Spleen (tissue), 11 donors: Measurements from ENCODE around the gene SPTSSB. TPM values are rescaled to one million over a fixed set of nuclear protein-coding genes. Genes with fewer than 3 reads are reported as not detected.

Source experiments
- DNase-seq: peaks from one replicate; pipeline ENCODE4 v3.0.0-alpha.2; 2020
- H3K27ac ChIP-seq, 8 donors: fragments of 200-600 bp; sonication (generic) in 7 of 8; 1 replicate in 4 of 8; 2 replicates in 4 of 8; pipeline versions ENCODE4 v1.5.0 to v1.8.0; 2016 to 2021; ENCODE audit warnings: inconsistent platforms in 4 of 8, mild to moderate bottlenecking in 4 of 8, moderate library complexity in 1 of 8
- H3K27me3 ChIP-seq, 7 donors: fragments of 200-600 bp; sonication (generic) in 6 of 7; replicated peaks in 1 of 7; 1 replicate in 4 of 7; 2 replicates in 3 of 7; pipeline versions ENCODE4 v1.5.0 to v1.8.0; 2016 to 2021; ENCODE audit warnings: inconsistent platforms in 3 of 7, mild to moderate bottlenecking in 1 of 7
- H3K36me3 ChIP-seq, 6 donors: fragments of 200-600 bp; sonication (generic) in 5 of 6; 1 replicate in 4 of 6; 2 replicates in 2 of 6; pipeline versions ENCODE4 v1.5.0 to v1.8.0; 2016 to 2021; ENCODE audit warnings: inconsistent platforms in 2 of 6
- H3K4me1 ChIP-seq, 6 donors: fragments of 200-600 bp; sonication (generic) in 5 of 6; 1 replicate in 3 of 6; 2 replicates in 3 of 6; pipeline versions ENCODE4 v1.5.0 to v1.8.0; 2016 to 2021; ENCODE audit warnings: inconsistent platforms in 3 of 6
- H3K4me3 ChIP-seq, 8 donors: fragments of 200-600 bp; sonication (generic) in 7 of 8; 1 replicate in 4 of 8; 2 replicates in 4 of 8; pipeline versions ENCODE4 v1.5.0 to v1.8.0; 2016 to 2021; ENCODE audit warnings: inconsistent platforms in 4 of 8, mild to moderate bottlenecking in 4 of 8, moderate library complexity in 2 of 8
- H3K9me3 ChIP-seq, 8 donors: fragments of 200-600 bp; sonication (generic) in 7 of 8; 1 replicate in 4 of 8; 2 replicates in 4 of 8; pipeline versions ENCODE4 v1.5.0 to v1.8.0; 2016 to 2021; ENCODE audit warnings: inconsistent platforms in 4 of 8
- POLR2A ChIP-seq, 3 donors: fragments of 450-650 bp; IDR thresholded peaks; one replicate each; pipeline ENCODE4 v1.5.1; 2017; ENCODE audit warnings: antibody characterized with exemption in 3 of 3, mild to moderate bottlenecking in 1 of 3
- POLR2AphosphoS5 ChIP-seq, 3 donors: sonication (generic); formaldehyde crosslinking; IDR thresholded peaks; one replicate each; pipeline ENCODE4 v1.5.1; 2017; ENCODE audit warnings: antibody characterized with exemption in 3 of 3
- WGBS, 5 donors: extraction: QIAGEN DNeasy Blood & Tissue Kit in 3 of 5; methylation state at CpG; one replicate each; pipeline versions ENCODE4 v1.1.5 to v1.1.7; 2013 to 2018; 5-methylcytosine and 5-hydroxymethylcytosine counted together
- intact Hi-C: fragments of 100-400 bp; cut with DNase I; formaldehyde crosslinking; loops from one replicate; pipeline ENCODE4 v1.15.0; 2023; ENCODE audit warnings: low total_unique reads
- polyA plus RNA-seq, 3 donors: library from polyadenylated mRNA; stranded (reverse); fragments of 200-250 nt; gene quantifications; one replicate each; pipeline ENCODE4 v1.2.1, GENCODE V29; 2013
- total RNA-seq, 7 donors: library from RNA; depleted of rRNA in 3 of 7; stranded (reverse); fragments of >200 nt in 3 of 7; fragmentation: NEBNext Ultra II Directional in 4 of 7; extraction: Animal tissue kit (Norgen Biotek cat#: 25700) in 4 of 7; gene quantifications; one replicate each; pipeline versions ENCODE4 v1.1.0 to v1.2.1, GENCODE V29; 2016 to 2021
- TF ChIP-seq, protein P1 (sequence below), 11 experiments: fragments of 200-600 bp in 7 of 11; fragments of 450-650 bp in 4 of 11; sonication (generic) in 4 of 11; IDR thresholded peaks in 8 of 11; conservative IDR thresholded peaks in 3 of 11; 1 replicate in 7 of 11; 2 replicates in 4 of 11; pipeline versions ENCODE4 v1.4.0 to v1.8.0; 2016 to 2021; ENCODE audit warnings: antibody characterized with exemption in 11 of 11, inconsistent platforms in 4 of 11, mild to moderate bottlenecking in 1 of 11
- donor health status: healthy with polysubstance abuse.
- donor health status: DM: no; HTN: no; CAD: no; lungs with moderate emphysema.
- donor health status: DM: no; HTN: no; CAD: no.
- donor health status: Bipolar disorder and iron deficiency.
- donor health status: healthy.
- donor health status: DM: no; HTN: no; CAD: no.
- donor health status: DM: yes; HTN: yes; CAD: no.

Gene SPTSSB
- total and polyA plus RNA-seq, 10 donors = 0.26 to 4.5 (median 0.74) TPM

DNA sequence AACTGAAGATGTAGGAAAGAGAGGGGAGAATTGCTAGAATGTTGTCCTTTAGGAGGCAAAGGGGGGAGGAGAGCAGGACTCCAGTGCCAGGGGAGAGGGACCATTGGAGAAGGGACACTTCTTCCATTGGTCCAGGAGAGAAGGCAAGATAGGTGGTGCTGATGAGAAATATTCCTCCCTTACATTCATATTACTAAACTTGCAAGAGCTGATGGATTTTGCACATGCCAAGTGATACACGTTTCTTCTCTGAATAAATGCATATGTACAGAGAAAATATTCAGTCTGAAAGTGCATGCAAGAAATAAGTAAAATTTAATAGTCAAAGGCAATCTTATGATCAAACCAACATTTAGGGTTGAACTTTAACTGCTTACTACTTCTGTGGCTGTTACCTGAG, 21.5 kb upstream of the SPTSSB start:
- TF ChIP-seq, protein P1, sequence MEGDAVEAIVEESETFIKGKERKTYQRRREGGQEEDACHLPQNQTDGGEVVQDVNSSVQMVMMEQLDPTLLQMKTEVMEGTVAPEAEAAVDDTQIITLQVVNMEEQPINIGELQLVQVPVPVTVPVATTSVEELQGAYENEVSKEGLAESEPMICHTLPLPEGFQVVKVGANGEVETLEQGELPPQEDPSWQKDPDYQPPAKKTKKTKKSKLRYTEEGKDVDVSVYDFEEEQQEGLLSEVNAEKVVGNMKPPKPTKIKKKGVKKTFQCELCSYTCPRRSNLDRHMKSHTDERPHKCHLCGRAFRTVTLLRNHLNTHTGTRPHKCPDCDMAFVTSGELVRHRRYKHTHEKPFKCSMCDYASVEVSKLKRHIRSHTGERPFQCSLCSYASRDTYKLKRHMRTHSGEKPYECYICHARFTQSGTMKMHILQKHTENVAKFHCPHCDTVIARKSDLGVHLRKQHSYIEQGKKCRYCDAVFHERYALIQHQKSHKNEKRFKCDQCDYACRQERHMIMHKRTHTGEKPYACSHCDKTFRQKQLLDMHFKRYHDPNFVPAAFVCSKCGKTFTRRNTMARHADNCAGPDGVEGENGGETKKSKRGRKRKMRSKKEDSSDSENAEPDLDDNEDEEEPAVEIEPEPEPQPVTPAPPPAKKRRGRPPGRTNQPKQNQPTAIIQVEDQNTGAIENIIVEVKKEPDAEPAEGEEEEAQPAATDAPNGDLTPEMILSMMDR (IDR thresholded peaks at IDR 0.05 in 8 of 11, conservative IDR thresholded peaks at IDR 0.05 in 3 of 11) = no peak
- TF ChIP-seq POLR2AphosphoS5 (IDR thresholded peaks at IDR 0.05) (no peak), POLR2A (IDR thresholded peaks at IDR 0.05) (no peak)
- no peaks in the 10 kb centered on the region for H3K36me3 ChIP-seq
- WGBS, 5 donors = 74 to 94% (median 85%) methylated on average over 1 of the region's 1 CpG
- no peaks in the 10 kb centered on the region for H3K9me3 ChIP-seq
- intact Hi-C loops = no loop called here
- no peak overlapping the region for H3K4me3 ChIP-seq
- H3K27me3 ChIP-seq = peaks cover 0 to 22% (median 0%) of the 10 kb centered on the region in 7 donors
- DNase-seq = no peak
- peaks cover 0 to 36% (median 3%) of the 10 kb centered on the region in 6 donors for H3K4me1 ChIP-seq
- no peak overlapping the region for H3K27ac ChIP-seq

DNA sequence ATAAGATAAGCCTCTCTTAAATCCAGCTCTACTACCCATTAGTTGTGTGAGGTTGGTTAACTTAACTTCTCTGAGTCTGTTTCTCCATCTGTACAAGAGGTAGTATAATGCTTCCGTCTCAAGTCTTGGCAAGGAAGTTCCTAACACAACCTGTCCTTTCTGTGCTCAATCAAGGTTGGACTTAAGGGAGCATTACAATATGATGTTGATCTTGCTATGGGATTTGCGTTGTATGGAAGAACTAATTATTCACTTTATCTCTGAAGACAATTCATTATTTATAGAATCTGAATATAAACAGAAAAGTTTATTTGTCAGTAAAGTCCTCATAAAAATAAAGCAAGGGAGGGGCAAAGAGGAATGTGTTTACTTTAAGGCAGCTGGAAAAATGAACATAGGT, 18.9 kb upstream of the SPTSSB start:
- peaks cover 0 to 22% (median 0%) of the 10 kb centered on the region in 7 donors for H3K27me3 ChIP-seq
- TF ChIP-seq POLR2AphosphoS5 (IDR thresholded peaks at IDR 0.05) (no peak), POLR2A (IDR thresholded peaks at IDR 0.05) (no peak)
- TF ChIP-seq, protein P1 (IDR thresholded peaks at IDR 0.05 in 8 of 11, conservative IDR thresholded peaks at IDR 0.05 in 3 of 11) = no peak
- H3K27ac ChIP-seq = no peak overlapping the region
- no peaks in the 10 kb centered on the region for H3K9me3 ChIP-seq
- no peak overlapping the region for H3K4me3 ChIP-seq
- DNase-seq = no peak
- intact Hi-C loops = no loop called here
- peaks cover 0 to 41% (median 0%) of the 10 kb centered on the region in 6 donors for H3K4me1 ChIP-seq
- 83 to 92% (median 89%) methylated on average over 2 of the region's 2 CpGs for WGBS, 5 donors
- no peaks in the 10 kb centered on the region for H3K36me3 ChIP-seq

DNA sequence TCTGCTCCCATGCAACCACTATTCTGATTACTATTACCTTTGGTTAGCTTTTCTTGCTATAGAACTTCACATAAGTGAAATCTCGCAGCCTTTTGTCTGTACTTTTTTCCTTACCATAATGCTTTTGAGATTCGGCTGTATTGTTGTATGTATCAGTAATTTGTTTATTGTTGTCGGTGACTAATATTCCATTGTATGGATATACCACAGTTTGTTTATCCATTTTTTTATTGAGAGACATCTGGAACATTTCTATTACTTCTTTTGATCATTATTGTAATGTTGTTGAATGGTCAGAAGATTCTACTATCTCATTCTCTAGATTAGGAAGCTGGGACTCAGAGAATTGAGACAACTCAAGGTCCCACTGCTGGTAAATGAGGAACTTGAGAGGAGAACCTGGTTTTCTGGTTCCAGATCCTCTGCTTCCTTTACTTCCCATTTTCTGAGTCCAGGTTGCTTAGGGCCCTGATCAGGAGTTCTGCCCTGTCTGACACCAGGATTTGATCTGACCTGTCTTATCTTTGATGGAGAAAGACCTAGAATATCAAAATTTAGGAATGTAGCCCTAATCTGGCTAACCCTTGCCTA, 18.2 kb upstream of the SPTSSB start:
- Histone ChIP-seq H3K4me3 (no peak overlapping the region), H3K27ac (no peak overlapping the region), H3K27me3 (peaks cover 0 to 22% (median 0%) of the 10 kb centered on the region in 7 donors), H3K36me3 (no peaks in the 10 kb centered on the region), H3K4me1 (peaks cover 0 to 34% (median 0%) of the 10 kb centered on the region in 6 donors), H3K9me3 (no peaks in the 10 kb centered on the region)
- WGBS, 5 donors = 91 to 99% (median 94%) methylated on average over 3 of the region's 3 CpGs
- intact Hi-C loops = no loop called here
- TF ChIP-seq, protein P1 (IDR thresholded peaks at IDR 0.05 in 8 of 11, conservative IDR thresholded peaks at IDR 0.05 in 3 of 11) = no peak
- TF ChIP-seq POLR2A (IDR thresholded peaks at IDR 0.05) = no peak
- no peak for TF ChIP-seq POLR2AphosphoS5 (IDR thresholded peaks at IDR 0.05)
- no peak for DNase-seq

- TF ChIP-seq POLR2AphosphoS5 (IDR thresholded peaks at IDR 0.05) = no peak
- TF ChIP-seq, protein P1 (IDR thresholded peaks at IDR 0.05 in 8 of 11, conservative IDR thresholded peaks at IDR 0.05 in 3 of 11) = no peak
- TF ChIP-seq POLR2A (IDR thresholded peaks at IDR 0.05) = no peak
- H3K9me3 ChIP-seq = no peaks in the 10 kb centered on the region
- no peak overlapping the region for H3K27ac ChIP-seq
- H3K4me1 ChIP-seq = peaks cover 0 to 28% (median 0%) of the 10 kb centered on the region in 6 donors
- H3K36me3 ChIP-seq = no peaks in the 10 kb centered on the region
- peaks cover 0 to 17% (median 0%) of the 10 kb centered on the region in 7 donors for H3K27me3 ChIP-seq
- intact Hi-C loops = no loop called here
- no peak for DNase-seq
- no peak overlapping the region for H3K4me3 ChIP-seq
Measured at GRCh38 chr3:161388855-161389254, 17.5 kb upstream of the SPTSSB start.
